Tibial nerve (tissue), 4 donors: ENCODE results near the gene ETV7. TPM values are rescaled to one million over a fixed set of nuclear protein-coding genes. Genes with fewer than 3 reads are reported as not detected.

ENCODE experiments used
- DNase-seq, 2 donors: peaks; one replicate each; pipeline ENCODE4 v3.0.0-alpha.2; 2019; ENCODE audit warnings: low spot score in 2 of 2
- H3K27ac ChIP-seq, 4 donors: fragments of 200-600 bp; sonication (generic) in 3 of 4; one replicate each; pipeline ENCODE4 v1.5.1; 2017 to 2019; ENCODE audit warnings: mild to moderate bottlenecking in 1 of 4
- H3K27me3 ChIP-seq, 2 donors: fragments of 200-600 bp; sonication (generic) in 1 of 2; one replicate each; pipeline versions ENCODE4 v1.5.1 to v1.6.0; 2017 to 2019
- H3K36me3 ChIP-seq, 3 donors: fragments of 200-600 bp; sonication (generic); one replicate each; pipeline ENCODE4 v1.5.1; 2018 to 2019
- H3K4me1 ChIP-seq, 4 donors: fragments of 200-600 bp; sonication (generic) in 3 of 4; one replicate each; pipeline ENCODE4 v1.5.1; 2017 to 2019
- H3K4me3 ChIP-seq, 4 donors: fragments of 200-600 bp; sonication (generic) in 3 of 4; one replicate each; pipeline ENCODE4 v1.5.1; 2017 to 2019; ENCODE audit warnings: mild to moderate bottlenecking in 1 of 4, moderate library complexity in 1 of 4
- H3K9me3 ChIP-seq, 4 donors: fragments of 200-600 bp; sonication (generic) in 3 of 4; one replicate each; pipeline ENCODE4 v1.5.1; 2017 to 2019
- EP300 ChIP-seq, 2 donors: sonication (generic); formaldehyde crosslinking; IDR thresholded peaks; one replicate each; pipeline ENCODE4 v1.6.1; 2017; ENCODE audit warnings: antibody characterized with exemption in 2 of 2, mild to moderate bottlenecking in 1 of 2
- POLR2A ChIP-seq, 2 donors: fragments of 450-650 bp; IDR thresholded peaks; one replicate each; pipeline ENCODE4 v1.6.1; 2017; ENCODE audit warnings: antibody characterized with exemption in 2 of 2, mild to moderate bottlenecking in 2 of 2, moderate library complexity in 2 of 2
- WGBS, 2 donors: methylation state at CpG; one replicate each; pipeline ENCODE4 v1.1.5; 2018; 5-methylcytosine and 5-hydroxymethylcytosine counted together
- total RNA-seq, 4 donors: library from RNA; depleted of rRNA; stranded (reverse); fragments of >200 nt; gene quantifications; one replicate each; pipeline ENCODE4 v1.1.0, GENCODE V29; 2016
- TF ChIP-seq, protein P1 (sequence below), 5 experiments: fragments of 200-600 bp in 3 of 5; fragments of 450-650 bp in 2 of 5; sonication (generic) in 3 of 5; IDR thresholded peaks; one replicate each; pipeline ENCODE4 v1.5.1; 2016 to 2019; ENCODE audit warnings: antibody characterized with exemption in 5 of 5, mild to moderate bottlenecking in 3 of 5, moderate library complexity in 2 of 5

Gene ETV7
- total RNA-seq, 4 donors from 2014 or later: 0.60 to 9.2 (median 2.9) TPM

DNA sequence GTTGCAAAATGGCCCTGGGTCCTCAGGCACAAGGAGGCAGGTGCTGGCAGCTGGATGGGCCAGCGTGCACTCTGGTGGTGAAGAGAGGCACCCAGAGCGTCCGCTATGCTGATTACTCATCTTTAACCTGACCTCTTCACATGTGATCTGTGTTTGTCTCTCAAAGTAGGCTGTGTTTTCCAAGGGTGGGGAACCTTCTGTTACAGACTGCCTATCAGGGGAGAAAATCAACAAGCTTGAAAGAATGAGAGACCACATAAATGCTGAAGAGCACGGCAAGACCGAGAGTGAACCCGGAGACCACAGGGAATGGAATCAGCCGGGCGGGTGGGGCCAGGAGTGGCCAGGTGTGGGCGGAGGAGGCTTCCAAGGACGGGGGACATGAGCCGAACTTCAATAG lies 67.0 kb downstream of the ETV7 start:
- Histone ChIP-seq H3K9me3 (no peaks in the 10 kb centered on the region), H3K36me3 (no peaks in the 10 kb centered on the region), H3K27me3 (no peaks in the 10 kb centered on the region), H3K4me1 (no peaks in the 10 kb centered on the region), H3K4me3 (no peak overlapping the region), H3K27ac (peak overlapping the region in 2 of 4 donors; percentile 50 to 56)
- no peak for DNase-seq
- 59 to 75% methylated on average over 11 of the region's 11 CpGs for whole genome bisulfite sequencing, 2 donors
- TF ChIP-seq, protein P1, sequence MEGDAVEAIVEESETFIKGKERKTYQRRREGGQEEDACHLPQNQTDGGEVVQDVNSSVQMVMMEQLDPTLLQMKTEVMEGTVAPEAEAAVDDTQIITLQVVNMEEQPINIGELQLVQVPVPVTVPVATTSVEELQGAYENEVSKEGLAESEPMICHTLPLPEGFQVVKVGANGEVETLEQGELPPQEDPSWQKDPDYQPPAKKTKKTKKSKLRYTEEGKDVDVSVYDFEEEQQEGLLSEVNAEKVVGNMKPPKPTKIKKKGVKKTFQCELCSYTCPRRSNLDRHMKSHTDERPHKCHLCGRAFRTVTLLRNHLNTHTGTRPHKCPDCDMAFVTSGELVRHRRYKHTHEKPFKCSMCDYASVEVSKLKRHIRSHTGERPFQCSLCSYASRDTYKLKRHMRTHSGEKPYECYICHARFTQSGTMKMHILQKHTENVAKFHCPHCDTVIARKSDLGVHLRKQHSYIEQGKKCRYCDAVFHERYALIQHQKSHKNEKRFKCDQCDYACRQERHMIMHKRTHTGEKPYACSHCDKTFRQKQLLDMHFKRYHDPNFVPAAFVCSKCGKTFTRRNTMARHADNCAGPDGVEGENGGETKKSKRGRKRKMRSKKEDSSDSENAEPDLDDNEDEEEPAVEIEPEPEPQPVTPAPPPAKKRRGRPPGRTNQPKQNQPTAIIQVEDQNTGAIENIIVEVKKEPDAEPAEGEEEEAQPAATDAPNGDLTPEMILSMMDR (IDR thresholded peaks at IDR 0.05): peak in 1 of 5 experiments; percentile 18
- no peak for TF ChIP-seq POLR2A (IDR thresholded peaks at IDR 0.05)

DNA sequence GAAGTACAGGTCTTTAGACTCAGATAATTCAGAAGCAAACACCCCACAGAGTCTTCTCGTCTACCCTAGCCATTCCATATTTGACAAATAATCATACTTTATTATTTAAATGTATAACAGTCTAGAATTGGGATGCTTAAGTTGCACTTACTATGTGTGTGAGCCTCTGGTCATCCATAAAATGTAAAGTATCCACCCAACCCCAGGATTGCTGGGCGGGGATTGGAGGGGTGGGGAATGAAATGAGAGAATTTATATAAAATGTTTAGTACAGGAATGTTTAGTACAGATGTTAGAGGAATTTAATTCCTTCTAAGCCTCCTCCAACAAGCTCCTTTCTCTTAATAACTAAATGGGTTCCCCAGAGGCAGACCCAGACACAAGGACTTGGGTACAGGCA lies 67.6 kb downstream of the ETV7 start:
- no peak for DNase-seq
- TF ChIP-seq POLR2A (IDR thresholded peaks at IDR 0.05) (no peak), EP300 (IDR thresholded peaks at IDR 0.05) (no peak)
- TF ChIP-seq, protein P1 (IDR thresholded peaks at IDR 0.05): no peak
- no peaks in the 10 kb centered on the region for H3K36me3 ChIP-seq
- no peak overlapping the region for H3K4me3 ChIP-seq
- WGBS, 2 donors: 93 to 95% methylated on average over 2 of the region's 2 CpGs
- no peaks in the 10 kb centered on the region for H3K4me1 ChIP-seq
- no peaks in the 10 kb centered on the region for H3K27me3 ChIP-seq
- H3K9me3 ChIP-seq: no peaks in the 10 kb centered on the region
- H3K27ac ChIP-seq: no peak overlapping the region

DNA sequence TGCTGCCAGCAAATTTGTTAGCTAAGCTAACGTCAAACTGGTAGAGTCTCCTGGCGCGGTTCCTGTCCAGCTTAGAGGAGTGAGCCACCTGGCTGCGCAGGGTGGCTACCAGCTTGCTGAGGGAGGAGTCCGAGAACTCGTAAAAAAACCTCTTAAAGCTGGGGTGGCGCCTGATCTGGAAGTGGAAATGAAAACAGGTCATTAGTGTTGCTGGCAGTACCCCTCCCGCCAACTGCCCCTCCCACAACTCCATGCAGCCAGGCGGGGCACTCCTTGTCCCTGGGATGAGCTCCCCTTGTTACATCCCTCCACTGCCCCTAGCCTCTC lies 68.1 kb downstream of the ETV7 start:
- H3K27me3 ChIP-seq: no peaks in the 10 kb centered on the region
- DNase-seq: no peak
- 86 to 90% methylated on average over 9 of the region's 9 CpGs for WGBS, 2 donors
- H3K4me3 ChIP-seq: no peak overlapping the region
- H3K4me1 ChIP-seq: no peaks in the 10 kb centered on the region
- no peaks in the 10 kb centered on the region for H3K9me3 ChIP-seq
- no peak overlapping the region for H3K27ac ChIP-seq
- TF ChIP-seq POLR2A (IDR thresholded peaks at IDR 0.05): no peak
- TF ChIP-seq EP300 (IDR thresholded peaks at IDR 0.05): no peak
- TF ChIP-seq, protein P1 (IDR thresholded peaks at IDR 0.05): no peak
- H3K36me3 ChIP-seq: no peaks in the 10 kb centered on the region

DNA sequence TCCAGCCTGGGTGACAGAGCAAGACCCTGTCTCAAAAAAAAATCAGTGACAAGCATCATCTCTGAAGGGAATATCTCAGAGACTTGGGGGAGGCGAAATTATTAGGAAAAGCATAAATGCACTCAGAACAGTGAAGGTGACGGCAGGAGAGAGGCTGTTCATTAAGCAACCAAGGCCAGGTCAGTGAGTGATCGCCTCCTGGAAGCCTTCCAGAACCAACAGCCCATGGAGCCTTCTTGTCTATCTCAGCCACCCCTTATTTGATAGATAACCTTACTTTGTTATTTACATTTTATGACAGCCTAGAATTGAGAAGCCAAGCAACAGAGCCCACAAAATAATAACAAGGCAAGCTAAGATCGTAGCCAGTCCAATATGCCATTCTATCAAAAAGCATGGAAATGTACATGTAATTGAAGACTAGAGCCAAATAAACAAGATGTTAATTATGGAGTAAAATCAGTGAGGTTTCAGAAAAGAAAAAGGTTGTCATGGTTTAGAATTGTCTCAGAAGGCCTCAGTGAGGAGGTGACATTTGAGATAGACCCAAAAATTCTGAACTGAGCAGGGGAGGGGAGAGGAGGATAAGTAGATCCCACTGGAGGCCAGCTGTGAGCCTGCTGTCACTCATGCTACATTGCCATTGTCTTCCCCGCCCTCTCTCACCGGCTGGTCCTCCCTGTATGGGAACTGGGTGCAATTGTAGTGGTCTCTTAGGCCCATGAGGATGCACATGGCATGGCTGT lies 68.6 kb downstream of the ETV7 start:
- no peak for DNase-seq
- 80 to 86% methylated on average over 6 of the region's 6 CpGs for WGBS, 2 donors

DNA sequence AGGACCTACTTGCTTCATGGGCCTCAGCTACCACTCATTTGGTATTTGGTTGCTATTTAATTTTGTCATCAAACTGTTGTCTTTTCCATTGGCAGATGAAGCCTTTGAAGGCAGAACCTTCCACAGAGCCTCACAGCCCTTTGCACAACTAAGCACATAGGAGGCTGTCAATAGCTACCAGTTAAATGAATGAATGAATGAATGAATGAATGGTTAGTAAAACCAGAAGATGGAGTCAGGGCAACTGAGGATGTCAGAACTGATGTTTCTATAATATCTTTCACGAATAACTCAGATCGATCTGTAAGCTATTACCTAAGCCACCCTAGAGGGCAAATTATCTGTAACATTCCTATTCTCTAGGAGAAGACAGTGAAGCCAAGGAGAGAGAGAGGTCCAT lies 69.8 kb downstream of the ETV7 start:
- no peak overlapping the region for H3K4me3 ChIP-seq
- H3K4me1 ChIP-seq: peaks cover 0 to 4% (median 1%) of the 10 kb centered on the region in 4 donors
- H3K36me3 ChIP-seq: no peaks in the 10 kb centered on the region
- TF ChIP-seq, protein P1 (IDR thresholded peaks at IDR 0.05): no peak
- TF ChIP-seq EP300 (IDR thresholded peaks at IDR 0.05) (no peak), POLR2A (IDR thresholded peaks at IDR 0.05) (no peak)
- no peaks in the 10 kb centered on the region for H3K9me3 ChIP-seq
- 91 to 93% methylated on average over 2 of the region's 2 CpGs for WGBS, 2 donors
- H3K27me3 ChIP-seq: no peaks in the 10 kb centered on the region
- no peak overlapping the region for H3K27ac ChIP-seq
- no peak for DNase-seq

More for the DNA sequence above, 68.6 kb downstream of the ETV7 start:
- no peak for TF ChIP-seq EP300 (IDR thresholded peaks at IDR 0.05)
- no peak for TF ChIP-seq POLR2A (IDR thresholded peaks at IDR 0.05)
- TF ChIP-seq, protein P1 (IDR thresholded peaks at IDR 0.05): no peak
- Histone ChIP-seq H3K36me3 (no peaks in the 10 kb centered on the region), H3K27me3 (no peaks in the 10 kb centered on the region), H3K27ac (no peak overlapping the region), H3K4me1 (no peaks in the 10 kb centered on the region), H3K4me3 (no peak overlapping the region), H3K9me3 (no peaks in the 10 kb centered on the region)

Other genes with a start within 250 kb of the ETV7 start
- gene BRPF3, start 190.9 kb downstream of the ETV7 start, total RNA-seq: 10 to 100 TPM; 18.4 to 32.7 (median 23.9) TPM
- gene PNPLA1, start 117.6 kb downstream of the ETV7 start, total RNA-seq: under 1 TPM in 2 of 4 donors, not detected in 2; 0.21 to 0.30 TPM
- gene BNIP5, start 50.8 kb downstream of the ETV7 start, total RNA-seq: not detected
- gene PXT1, start 55.2 kb upstream of the ETV7 start, total RNA-seq: not detected
- 10 to 100 TPM; 48.6 to 64.9 (median 51.8) TPM for gene KCTD20, start 55.3 kb upstream of the ETV7 start, total RNA-seq
- gene STK38, start 159.8 kb upstream of the ETV7 start, total RNA-seq: 10 to 100 TPM; 38.1 to 61.7 (median 49.1) TPM
- gene SRSF3, start 206.7 kb upstream of the ETV7 start, total RNA-seq: 100 to 1,000 TPM; 185 to 260 (median 221) TPM